CD4-positive, alpha-beta T cell treated with Interleukin-1 beta for 1 hour (primary cell): Measurements from ENCODE around the gene FLNB.

Source experiments
- DNase-seq, 2 donors: peaks; one replicate each; pipeline ENCODE4 v3.0.0-alpha.2; 2020 to 2022

The FLNB gene

DNA sequence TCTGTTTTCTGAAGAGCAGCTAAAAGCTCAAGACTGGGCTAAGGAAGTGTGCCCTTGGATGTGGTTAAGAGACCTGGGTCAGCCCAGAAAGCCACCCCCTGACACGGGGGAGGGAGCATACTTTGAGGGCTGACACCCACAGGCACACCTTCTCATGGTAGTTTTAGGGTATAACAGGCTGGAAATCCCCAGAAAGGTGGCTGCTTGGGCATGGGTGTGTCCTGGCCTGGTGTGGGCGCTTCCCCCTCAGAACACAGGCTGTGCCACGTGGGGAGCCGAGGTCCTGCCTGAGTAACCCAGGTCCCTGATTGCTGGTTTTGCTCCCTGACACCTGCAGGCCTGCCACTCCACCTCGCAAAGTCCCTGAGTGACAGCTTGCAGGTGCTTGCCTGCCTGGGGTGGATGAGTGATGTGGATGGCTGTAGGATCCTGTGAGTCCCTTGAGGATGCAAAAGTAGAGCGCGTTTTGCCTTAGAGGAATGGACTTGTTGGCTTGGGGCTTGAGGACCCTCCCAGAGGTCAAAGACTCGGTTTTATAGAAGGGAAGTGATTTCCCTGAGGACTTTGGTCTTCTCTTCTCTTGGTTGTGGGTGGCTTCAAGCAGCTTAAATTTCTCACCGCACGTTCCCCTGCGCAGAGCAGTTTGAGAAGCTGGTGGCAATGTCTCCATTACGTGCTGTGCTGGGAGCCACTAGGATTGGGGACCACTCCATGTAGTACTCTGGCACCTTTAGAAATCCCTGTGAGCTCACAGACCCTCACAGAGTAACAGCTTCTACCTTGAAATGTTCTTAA lies 108.1 kb downstream of the FLNB start:
- DNase-seq, result peak; percentile 74 to 85

DNA sequence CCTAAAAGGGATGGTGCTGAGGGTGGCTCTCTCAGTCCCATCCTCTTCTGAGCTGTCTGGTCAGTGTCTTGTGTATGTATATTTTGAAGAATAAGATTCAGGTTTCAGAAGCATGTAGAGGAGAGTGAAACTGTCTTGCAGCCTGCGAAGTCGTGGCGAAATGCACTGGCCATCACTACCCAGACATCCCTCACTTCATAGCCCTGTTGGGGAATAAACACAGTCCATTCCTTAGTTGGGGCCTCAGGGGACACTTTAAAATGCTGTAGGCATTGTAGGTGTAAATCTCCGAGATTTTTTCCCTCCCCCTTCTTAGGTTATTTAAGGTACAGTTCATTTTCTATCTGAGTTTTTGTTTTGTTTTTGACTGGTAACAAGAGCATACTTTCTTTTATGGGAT lies 108.8 kb downstream of the FLNB start:
- DNase-seq, result no peak

DNA sequence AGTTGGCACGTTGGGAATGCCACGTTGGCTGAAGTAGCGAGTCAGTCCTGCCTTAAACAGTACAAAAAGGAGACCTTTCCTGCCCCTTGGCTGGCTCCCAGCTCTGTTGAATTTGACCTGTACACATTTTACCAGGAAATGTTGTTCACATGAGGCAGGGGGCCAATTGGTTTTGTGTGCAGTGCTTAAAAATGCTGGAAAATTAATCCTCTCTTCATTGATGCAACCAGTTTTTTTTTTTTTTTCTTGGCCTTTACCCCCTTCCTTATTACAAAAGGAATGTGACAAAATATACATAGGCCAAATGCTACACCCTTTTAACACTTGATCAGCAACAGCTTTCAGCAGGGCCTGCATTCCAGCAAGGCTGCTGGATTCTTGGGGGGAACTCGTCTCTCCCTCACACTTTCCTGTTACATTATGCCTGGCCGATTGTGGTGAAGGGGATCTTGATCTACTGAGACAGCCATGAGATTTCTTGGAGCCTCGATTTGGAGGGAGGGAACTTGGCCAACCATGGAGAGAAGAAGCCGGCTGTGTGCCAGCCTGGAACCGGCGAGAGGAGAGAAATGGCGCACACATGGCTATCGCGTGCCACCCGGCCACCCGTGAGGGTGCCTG lies 109.4 kb downstream of the FLNB start:
- no peak for DNase-seq

DNA sequence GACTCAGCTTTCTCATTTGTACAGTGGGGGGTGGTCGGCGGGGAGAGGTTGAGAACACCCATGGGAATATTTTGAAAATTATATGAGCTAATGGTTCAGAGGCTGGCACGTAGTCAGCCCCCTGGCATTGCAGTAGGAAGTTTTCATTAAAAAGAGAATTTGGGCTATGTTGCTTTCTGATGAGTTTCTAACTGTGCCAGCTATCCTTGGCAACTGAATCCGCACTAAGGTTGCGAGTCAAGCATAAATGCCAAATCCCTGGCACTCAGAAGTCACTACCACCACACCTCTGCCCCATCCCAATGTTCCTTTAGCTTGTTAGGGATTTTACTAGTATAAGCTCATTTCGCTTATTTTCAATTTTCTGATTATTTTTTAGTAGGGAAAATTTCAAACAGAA lies 111.0 kb downstream of the FLNB start:
- DNase-seq, result no peak

DNA sequence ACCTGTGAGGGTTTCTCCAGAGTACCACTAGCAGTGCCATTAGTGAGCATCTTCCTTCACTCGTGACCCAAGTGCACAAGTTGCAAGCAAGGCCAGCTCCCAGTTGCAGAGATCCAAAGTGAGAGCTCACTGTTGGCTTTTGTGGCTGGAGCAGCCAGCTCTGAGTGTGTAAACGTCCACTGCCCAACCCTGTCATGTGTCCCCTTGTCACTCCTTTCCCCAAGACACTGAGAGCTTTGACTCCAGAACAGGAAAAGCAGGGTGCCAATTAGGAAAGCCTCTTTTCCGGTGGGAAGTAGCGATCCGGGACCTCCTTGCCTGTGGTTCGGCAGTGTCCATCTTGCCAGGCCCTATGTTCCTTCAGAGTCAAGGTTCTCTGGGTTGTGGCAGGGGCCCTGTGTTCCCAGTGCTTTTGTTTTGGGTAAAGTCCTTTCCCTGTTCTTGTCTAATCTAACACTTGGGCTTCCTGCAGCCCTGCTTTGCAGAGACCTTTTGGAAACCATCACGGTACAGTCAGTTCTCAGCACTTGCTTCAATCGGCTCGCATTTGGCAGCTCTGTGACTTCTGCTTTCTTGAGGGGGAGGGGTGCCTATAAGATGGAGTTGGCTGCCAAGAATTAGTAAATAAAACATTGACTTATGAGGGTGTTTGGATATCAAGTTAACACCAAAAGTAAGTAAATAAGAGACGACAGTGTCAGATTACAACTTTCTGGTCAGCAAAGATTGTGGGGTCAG lies 112.0 kb downstream of the FLNB start:
- DNase-seq, result no peak

DNA sequence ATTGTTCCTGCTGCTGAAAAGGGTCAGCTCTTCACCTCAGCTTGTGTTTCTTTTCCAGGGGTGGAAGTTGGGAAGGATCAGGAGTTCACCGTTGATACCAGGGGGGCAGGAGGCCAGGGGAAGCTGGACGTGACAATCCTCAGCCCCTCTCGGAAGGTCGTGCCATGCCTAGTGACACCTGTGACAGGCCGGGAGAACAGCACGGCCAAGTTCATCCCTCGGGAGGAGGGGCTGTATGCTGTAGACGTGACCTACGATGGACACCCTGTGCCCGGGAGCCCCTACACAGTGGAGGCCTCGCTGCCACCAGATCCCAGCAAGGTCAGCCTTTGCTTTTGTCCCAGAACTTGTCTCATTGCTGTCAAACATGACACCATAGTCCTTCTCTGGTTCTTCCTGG lies 113.0 kb downstream of the FLNB start:
- no peak for DNase-seq

DNA sequence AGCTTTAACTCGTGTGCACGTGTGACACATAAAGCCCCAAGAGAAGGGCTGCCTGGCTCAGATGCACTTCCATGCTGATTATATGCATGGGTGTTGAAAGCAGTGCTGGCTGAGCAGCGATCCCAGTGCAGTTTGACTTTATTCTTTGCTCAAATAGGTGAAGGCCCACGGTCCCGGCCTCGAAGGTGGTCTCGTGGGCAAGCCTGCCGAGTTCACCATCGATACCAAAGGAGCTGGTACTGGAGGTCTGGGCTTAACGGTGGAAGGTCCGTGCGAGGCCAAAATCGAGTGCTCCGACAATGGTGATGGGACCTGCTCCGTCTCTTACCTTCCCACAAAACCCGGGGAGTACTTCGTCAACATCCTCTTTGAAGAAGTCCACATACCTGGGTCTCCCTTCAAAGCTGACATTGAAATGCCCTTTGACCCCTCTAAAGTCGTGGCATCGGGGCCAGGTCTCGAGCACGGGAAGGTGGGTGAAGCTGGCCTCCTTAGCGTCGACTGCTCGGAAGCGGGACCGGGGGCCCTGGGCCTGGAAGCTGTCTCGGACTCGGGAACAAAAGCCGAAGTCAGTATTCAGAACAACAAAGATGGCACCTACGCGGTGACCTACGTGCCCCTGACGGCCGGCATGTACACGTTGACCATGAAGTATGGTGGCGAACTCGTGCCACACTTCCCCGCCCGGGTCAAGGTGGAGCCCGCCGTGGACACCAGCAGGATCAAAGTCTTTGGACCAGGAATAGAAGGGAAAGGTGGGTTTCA lies 114.9 kb downstream of the FLNB start:
- no peak for DNase-seq

DNA sequence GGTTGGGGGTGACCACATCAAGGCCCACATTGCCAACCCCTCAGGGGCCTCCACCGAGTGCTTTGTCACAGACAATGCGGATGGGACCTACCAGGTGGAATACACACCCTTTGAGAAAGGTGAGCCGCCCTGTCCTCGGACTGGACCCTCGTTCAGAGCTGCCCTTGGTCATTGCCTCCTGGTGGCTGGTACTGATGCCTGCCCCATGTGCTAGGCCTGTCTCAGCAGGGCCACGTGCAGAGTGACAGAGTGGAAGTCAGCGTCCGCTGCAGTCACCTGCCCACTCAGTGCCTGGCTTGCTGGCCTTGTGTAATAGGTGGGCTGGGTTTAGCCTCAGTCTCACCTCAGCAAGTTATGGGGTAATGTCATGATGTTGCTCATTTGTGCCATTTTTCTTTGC lies 116.2 kb downstream of the FLNB start:
- DNase-seq, result no peak

DNA sequence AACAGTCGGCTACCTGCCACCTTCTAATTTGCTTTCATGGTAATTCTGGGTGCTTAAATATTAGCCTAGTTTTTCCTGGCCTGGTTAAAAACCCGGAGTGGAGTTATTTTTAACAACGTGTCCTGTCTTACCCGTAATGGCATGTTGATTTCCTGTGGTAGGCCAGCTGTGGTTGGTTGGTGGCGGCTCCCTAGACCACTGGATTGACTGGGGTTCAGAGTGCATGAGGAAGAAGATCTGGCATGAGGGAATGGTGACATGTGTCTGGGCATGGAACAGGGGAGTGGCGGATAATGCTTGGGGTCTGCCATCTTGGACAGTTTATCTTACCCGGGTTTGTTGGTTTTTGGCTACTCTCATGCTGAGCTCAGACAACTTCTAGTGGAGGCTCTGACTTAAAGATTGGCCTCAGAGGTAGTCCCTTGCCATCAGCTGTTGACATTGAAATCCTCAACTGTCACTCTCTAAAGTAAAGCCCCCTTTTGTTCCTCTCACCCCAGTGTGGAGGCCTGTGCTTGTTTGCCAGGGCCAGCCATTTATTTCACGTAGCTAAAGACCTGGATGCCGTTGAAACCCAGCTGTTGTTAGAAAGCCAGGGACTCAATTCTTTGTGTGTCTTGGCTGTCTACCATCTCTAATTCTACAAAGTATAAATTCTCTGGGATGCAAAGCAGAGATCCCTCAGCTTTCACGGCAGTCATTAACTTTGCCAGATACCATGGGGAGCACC lies 121.0 kb downstream of the FLNB start:
- no peak for DNase-seq

DNA sequence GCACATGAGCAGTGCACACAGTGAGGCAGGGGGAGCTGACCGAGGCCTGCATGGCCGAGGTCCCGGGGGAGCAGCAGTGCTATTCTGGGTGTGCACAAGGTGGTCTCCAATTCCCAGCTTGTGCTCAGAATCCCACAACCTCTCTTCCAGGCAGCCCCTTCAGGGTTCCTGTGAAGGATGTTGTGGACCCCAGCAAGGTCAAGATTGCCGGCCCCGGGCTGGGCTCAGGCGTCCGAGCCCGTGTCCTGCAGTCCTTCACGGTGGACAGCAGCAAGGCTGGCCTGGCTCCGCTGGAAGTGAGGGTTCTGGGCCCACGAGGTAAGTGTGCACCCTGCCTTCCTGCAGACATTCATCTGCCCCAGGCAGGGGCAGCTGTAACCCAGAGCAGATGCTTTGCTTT lies 122.4 kb downstream of the FLNB start:
- DNase-seq, result no peak

DNA sequence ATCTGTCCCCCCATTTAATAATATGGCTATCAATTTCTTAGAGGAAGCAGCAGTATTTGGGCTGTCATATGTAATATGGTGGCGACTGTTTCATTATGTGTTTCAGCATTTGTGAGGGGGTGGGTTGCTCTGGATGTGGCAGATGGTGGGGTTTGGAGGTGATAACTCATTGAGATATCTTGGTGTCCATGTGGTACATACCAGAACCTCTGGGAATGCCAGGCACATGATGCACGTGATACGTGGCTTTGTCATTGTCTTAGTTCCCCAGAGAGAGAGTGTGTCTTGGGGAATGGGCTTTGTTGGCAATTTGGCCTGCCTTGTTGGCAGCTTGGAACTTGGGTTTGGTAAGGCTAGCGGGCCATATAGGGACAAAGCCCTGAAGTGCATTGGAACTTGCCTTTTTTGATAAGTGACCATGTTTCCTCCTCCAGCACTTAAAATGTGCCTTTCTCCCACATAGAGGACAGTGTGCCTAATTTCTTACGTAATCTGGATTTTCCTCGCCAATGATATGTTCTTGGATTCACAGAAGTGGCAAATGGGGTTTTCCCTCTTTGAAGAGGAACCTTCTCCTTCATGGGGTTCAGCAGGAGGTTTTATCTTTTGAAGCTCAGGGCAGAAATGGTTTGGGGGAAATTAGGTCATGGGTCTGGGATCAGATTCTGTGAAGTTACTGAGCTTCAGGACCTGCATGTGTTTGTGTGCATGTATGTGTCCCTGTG lies 123.0 kb downstream of the FLNB start:
- DNase-seq, result no peak

DNA sequence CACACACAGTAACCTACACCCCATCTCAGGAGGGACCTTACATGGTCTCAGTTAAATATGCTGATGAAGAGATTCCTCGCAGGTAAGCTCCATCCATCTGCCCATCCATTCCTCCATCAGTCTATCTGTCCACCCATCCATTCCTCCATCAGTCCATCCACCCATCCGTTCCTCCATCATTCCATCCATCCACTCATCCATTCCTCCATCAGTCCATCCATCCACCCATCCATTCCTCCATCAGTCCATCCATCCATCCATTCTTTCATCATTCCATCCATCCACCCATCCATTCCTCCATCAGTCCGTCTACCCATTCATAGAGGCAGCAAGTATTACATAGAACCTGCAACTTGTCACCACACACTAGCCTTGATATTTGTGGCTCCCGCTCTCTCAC lies 124.6 kb downstream of the FLNB start:
- no peak for DNase-seq

DNA sequence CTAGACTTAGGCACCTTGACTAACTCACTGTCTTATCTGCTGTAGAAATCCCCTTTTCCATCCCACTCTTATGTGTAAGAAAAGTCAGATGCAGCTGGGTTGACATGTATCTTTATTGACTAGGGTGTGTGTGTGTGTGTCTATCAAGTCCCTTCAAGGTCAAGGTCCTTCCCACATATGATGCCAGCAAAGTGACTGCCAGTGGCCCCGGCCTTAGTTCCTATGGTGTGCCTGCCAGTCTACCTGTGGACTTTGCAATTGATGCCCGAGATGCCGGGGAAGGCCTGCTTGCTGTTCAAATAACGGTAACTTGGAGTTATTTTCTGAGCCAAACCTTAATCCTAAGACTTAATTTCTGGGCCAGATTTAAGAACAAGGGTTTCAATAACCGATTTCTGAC lies 126.2 kb downstream of the FLNB start:
- no peak for DNase-seq

DNA sequence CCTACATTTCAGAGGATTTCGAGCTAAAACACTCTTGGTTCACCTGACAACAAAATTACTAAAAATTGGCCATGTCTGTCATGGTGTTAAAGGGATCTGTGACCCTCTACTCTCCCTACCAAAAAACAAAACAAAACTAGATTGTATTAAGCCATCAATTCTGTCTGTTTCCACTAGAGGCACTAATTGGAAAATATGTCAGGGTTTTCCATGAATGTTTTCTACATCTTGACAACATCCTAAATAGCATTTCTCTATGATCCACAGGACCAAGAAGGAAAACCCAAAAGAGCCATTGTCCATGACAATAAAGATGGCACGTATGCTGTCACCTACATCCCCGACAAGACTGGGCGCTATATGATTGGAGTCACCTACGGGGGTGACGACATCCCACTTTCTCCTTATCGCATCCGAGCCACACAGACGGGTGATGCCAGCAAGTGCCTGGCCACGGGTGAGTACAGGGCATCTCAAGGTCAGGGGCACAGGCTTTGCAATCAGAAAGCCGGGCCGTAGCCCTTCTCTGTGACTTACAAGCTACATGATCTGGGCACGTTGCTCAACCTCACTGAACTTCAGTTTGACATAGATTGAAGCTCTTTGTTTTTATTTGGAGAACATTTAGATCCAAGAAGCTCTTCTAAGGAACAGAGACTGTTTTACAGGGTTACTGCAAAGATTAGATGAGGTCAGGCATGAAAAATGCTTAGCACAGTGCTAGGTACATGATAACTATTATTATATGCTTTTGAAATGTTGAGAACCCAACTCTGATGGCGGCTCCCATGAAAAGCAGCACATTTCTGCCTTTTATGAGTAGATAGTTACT lies 127.7 kb downstream of the FLNB start:
- no peak for DNase-seq

DNA sequence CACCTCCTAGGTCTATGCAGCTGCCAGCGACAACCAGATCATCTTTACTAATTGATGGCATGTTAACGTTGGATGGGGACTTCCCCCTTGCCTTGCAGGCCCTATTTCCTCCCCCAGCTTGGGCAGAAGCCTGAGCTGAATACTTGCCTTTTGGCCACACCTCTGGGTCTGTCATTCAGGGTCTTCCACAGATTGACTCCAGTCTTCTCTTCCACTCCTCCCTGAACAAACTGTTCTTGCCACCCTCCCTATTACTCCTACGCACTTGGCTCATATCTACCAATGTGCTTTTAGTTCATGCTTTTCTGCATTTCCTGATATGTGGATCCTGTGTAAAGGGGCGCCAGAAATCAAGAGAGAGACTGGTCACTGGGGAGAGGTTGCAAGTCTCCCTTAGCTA lies 129.1 kb downstream of the FLNB start:
- DNase-seq, result no peak

DNA sequence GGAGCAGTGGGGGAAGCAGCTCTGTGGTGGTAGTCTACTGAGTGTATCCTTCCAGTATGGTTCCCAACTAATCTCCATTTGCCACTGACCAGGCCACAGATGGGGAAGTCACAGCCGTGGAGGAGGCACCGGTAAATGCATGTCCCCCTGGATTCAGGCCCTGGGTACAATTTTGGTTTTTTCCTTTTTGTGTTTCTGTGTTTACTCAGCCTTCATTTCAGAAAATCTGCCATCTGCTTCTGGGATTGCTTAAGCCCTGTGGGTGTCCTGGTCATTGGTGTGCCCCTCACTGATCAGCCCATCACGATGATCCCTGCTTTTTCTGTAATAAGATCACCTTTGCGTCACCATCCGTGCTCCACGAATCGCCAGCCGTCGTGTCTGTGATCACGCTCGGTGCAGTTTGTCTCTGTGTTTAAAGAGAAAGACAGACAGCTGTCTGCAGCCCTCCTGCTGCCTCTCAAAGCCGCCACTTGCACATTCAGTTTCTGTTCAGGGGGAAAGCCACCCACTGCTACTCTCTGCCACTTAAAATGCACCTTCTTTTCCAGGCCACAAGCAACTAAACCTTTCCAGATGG lies 133.6 kb downstream of the FLNB start:
- no peak for DNase-seq

DNA sequence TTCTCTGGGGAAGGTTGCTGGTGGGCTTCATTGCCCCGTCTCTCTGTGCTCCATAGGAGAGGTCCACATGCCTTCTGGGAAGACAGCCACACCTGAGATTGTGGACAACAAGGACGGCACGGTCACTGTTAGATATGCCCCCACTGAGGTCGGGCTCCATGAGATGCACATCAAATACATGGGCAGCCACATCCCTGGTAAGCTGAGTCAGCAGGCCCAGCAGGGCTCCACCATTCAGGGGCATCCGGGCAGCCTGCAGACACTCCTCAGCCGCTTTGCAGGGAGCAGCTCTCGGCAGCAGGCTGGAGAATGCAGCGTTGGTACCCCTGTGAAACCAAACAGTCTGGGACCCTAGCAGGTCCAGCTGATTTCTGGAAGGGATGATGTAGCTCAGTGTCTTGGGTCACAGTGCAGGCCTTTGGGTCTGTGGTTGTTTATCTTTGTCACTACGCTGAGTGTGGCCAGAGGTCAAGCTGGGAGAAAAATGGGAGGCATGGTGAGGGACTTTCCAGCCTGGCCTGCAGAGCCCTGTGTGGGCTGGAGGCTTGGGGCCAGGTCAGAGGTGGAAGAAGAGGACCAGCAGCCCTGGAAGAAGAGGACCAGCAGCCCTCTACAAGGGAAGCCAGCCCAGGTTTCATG lies 135.3 kb downstream of the FLNB start:
- DNase-seq, result no peak

DNA sequence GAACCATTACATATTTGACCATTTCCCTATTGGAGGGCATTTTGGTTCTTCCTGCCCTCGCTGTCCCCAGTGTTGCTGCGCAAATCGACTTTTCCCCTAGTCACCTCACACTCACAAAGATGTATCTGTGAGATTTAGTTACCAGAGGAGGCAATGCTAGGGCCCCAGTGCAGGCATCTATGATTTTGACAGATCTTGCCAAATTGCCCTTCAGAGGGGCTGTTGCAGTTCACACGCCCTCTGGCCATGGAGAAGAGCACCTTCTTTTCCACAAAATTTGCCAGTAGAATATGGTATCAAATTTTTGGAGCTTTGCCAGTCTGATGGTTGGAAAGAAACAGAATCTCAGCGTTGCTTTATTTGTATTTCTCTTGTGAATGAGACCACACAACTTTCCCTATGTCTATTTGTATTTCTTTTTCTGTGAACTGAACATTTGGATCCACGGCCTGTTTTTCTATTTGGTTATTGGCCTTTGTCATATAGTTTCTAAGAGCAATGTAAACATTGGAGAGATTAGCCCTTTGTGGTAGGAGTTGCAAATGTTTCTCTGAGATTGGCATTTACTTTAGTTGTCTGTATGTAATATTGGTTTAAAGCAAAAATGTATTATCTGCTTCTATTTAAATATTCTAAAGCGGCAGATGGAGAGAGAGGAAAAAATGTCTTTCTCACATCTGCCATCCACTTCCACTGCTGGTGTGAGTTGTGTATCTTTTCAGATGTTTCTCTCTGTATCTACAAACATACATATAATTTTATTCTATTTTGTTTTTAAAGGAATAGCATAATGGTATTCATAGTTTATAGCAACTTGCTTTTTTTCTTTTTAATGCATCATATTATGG lies 136.5 kb downstream of the FLNB start:
- no peak for DNase-seq

DNA sequence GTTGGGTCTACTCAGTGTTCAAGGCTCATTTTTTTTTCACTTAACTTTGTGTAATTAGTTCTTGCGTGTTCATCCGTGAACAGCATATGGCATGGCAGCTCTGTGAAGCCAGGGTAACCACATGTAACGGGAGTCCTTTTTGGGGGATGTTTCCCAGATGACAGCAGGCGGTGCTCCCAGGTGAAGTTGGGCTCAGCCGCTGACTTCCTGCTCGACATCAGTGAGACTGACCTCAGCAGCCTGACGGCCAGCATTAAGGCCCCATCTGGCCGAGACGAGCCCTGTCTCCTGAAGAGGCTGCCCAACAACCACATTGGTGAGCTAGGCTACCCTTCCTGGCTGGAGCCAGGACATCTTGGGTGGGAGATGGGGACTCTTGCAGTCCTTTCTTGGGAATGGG lies 139.8 kb downstream of the FLNB start:
- no peak for DNase-seq
